Adrenal gland (tissue), 5 donors: Measurements from ENCODE around the gene FBXO46.

Experiments
- POLR2A ChIP-seq, 2 donors: fragments of 450-650 bp; IDR thresholded peaks; one replicate each; pipeline ENCODE4 v1.6.1; 2017; ENCODE audit warnings: antibody characterized with exemption in 2 of 2, mild to moderate bottlenecking in 2 of 2, moderate library complexity in 1 of 2
- TF ChIP-seq, protein P1 (sequence below), 6 experiments: fragments of 450-650 bp in 4 of 6; fragments of 200-600 bp in 2 of 6; sonication (generic) in 1 of 6; IDR thresholded peaks; 1 replicate in 5 of 6; 2 replicates in 1 of 6; pipeline versions ENCODE4 v1.5.1 to v1.8.0; 2016 to 2021; ENCODE audit warnings: antibody characterized with exemption in 6 of 6, mild to moderate bottlenecking in 2 of 6, moderate library complexity in 1 of 6
- donor health status: DM: no; HTN: no; CAD: no.

DNA sequence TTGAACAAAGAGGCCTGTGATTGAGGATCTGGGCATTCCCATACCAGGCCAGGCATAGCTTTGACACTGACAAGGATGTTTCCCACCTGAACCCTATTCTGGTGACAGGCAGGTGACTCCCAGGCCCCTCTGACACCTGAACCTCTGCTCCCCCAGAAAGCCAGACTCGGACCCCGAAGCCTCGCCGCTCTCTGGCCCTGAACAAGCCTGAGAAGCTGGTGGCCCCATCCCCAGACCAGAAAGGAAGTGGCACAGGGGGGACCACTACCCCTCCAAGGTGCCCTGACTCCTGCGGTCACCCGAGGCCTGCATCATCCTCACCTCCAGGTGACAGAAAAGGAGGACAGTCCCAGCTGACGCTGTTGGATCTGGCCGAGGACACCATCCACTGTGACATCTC is 23.6 kb upstream of the FBXO46 start:
- TF ChIP-seq, protein P1, sequence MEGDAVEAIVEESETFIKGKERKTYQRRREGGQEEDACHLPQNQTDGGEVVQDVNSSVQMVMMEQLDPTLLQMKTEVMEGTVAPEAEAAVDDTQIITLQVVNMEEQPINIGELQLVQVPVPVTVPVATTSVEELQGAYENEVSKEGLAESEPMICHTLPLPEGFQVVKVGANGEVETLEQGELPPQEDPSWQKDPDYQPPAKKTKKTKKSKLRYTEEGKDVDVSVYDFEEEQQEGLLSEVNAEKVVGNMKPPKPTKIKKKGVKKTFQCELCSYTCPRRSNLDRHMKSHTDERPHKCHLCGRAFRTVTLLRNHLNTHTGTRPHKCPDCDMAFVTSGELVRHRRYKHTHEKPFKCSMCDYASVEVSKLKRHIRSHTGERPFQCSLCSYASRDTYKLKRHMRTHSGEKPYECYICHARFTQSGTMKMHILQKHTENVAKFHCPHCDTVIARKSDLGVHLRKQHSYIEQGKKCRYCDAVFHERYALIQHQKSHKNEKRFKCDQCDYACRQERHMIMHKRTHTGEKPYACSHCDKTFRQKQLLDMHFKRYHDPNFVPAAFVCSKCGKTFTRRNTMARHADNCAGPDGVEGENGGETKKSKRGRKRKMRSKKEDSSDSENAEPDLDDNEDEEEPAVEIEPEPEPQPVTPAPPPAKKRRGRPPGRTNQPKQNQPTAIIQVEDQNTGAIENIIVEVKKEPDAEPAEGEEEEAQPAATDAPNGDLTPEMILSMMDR (IDR thresholded peaks at IDR 0.05), result no peak
- TF ChIP-seq POLR2A (IDR thresholded peaks at IDR 0.05), result no peak
